Heart left ventricle (tissue), 16 donors: Measurements from ENCODE around the gene RMDN3. TPM values are rescaled to one million over a fixed set of nuclear protein-coding genes. Genes with fewer than 3 reads are reported as not detected.

Experiments used
- ATAC-seq, 4 donors: fragments of 200-7000 bp; cut with Tn5 transposase; one replicate each; pipeline ENCODE4 v1.9.1; 2020 to 2022; ENCODE audit warnings: moderate library complexity in 4 of 4, mild to moderate bottlenecking in 3 of 4, moderate number of reproducible peaks in 1 of 4
- DNase-seq, 5 donors: peaks; one replicate each; pipeline ENCODE4 v3.0.0-alpha.2; 2020
- H3K27ac ChIP-seq, 12 donors: fragments of 200-600 bp; sonication (generic) in 4 of 12; one replicate each; pipeline versions ENCODE4 v1.5.0 to v1.8.0; 2016 to 2022; ENCODE audit warnings: mild to moderate bottlenecking in 2 of 12
- H3K27me3 ChIP-seq, 9 donors: fragments of 200-600 bp; sonication (generic) in 2 of 9; one replicate each; pipeline versions ENCODE4 v1.5.1 to v1.8.0; 2016 to 2022; ENCODE audit warnings: mild to moderate bottlenecking in 3 of 9
- H3K36me3 ChIP-seq, 9 donors: fragments of 200-600 bp; sonication (generic) in 2 of 9; one replicate each; pipeline versions ENCODE4 v1.5.0 to v1.8.0; 2018 to 2022; ENCODE audit warnings: mild to moderate bottlenecking in 2 of 9
- H3K4me1 ChIP-seq, 12 donors: fragments of 200-600 bp; sonication (generic) in 4 of 12; one replicate each; pipeline versions ENCODE4 v1.5.0 to v1.8.0; 2016 to 2022; ENCODE audit warnings: mild to moderate bottlenecking in 3 of 12
- H3K4me3 ChIP-seq, 12 donors: fragments of 200-600 bp; sonication (generic) in 4 of 12; one replicate each; pipeline versions ENCODE4 v1.5.0 to v1.8.0; 2017 to 2022; ENCODE audit warnings: mild to moderate bottlenecking in 9 of 12, moderate library complexity in 4 of 12
- H3K9me3 ChIP-seq, 12 donors: fragments of 200-600 bp; sonication (generic) in 4 of 12; one replicate each; pipeline versions ENCODE4 v1.5.0 to v1.8.0; 2016 to 2022; ENCODE audit warnings: mild to moderate bottlenecking in 1 of 12
- POLR2A ChIP-seq, 2 donors: fragments of 450-650 bp; IDR thresholded peaks; one replicate each; pipeline ENCODE4 v1.6.1; 2017; ENCODE audit warnings: antibody characterized with exemption in 2 of 2, mild to moderate bottlenecking in 2 of 2, moderate library complexity in 2 of 2
- WGBS, 4 donors: extraction: QIAGEN DNeasy Blood & Tissue Kit in 2 of 4; methylation state at CpG; one replicate each; pipeline versions ENCODE4 v1.1.5 to v1.1.7; 2013 to 2018; 5-methylcytosine and 5-hydroxymethylcytosine counted together
- intact Hi-C, 10 donors: fragments of 100-400 bp; cut with DNase I; formaldehyde crosslinking; loops; one replicate each; pipeline versions ENCODE4 v1.11.1 to v1.14.2; 2022
- polyA plus RNA-seq, 2 donors: library from polyadenylated mRNA; stranded (reverse); fragments of 200-250 nt; gene quantifications; one replicate each; pipeline ENCODE4 v1.2.3, GENCODE V29; 2013
- total RNA-seq, 9 donors: library from RNA; depleted of rRNA in 2 of 9; stranded (reverse); fragments of >200 nt in 2 of 9; fragmentation: NEBNext Ultra II Directional in 3 of 9; extraction: Animal tissue kit (Norgen Biotek cat#: 25700) in 3 of 9; gene quantifications; one replicate each; pipeline versions ENCODE4 v1.1.0 to v1.2.4, GENCODE V29; 2016 to 2023
- TF ChIP-seq, protein P1 (sequence below), 12 donors: fragments of 200-600 bp; sonication (generic) in 4 of 12; IDR thresholded peaks; one replicate each; pipeline versions ENCODE4 v1.5.0 to v1.8.0; 2018 to 2022; ENCODE audit warnings: antibody characterized with exemption in 12 of 12, mild to moderate bottlenecking in 5 of 12
- donor health status: ischemic (EF 13 %, LVEDD 7.1; RV severe dilation, severe dysfunction).
- donor health status: healthy with polysubstance abuse.
- donor health status: DM: no; HTN: yes; CAD: no.
- donor health status: DM: no; HTN: no; CAD: no.
- donor health status: ischemic (EF 25% LVEDD 6.9; RV normal size, moderate dysfunction).
- donor health status: ischemic (EF 25% LVEDD 5.7; RV mildly dilated, moderate dysfunction).
- donor health status: healthy.
- donor health status: DM: yes; HTN: yes; CAD: no.
- donor health status: ischemic (EF 35%, LVEDD 5.7; RV mildly dilated, moderate dysfunction).
- donor health status: nonischemic (EF 11% LVEDD 7.7; RV severe dilation, severe dysfunction).
- donor health status: DM: yes; HTN: yes; CAD: no.
- donor health status: PGD.
- donor health status: ischemic (EF 29% LVEDD 5.4; RV normal size, mild dysfunction).
- donor health status: nonischemic (EF 23%, LVEDD 6.1; RV moderate dilation, normal function).

The RMDN3 gene
- total and polyA plus RNA-seq, 11 donors: 12.0 to 26.2 (median 18.5) TPM

- no peak overlapping the region for H3K4me3 ChIP-seq
- no peak for TF ChIP-seq POLR2A (IDR thresholded peaks at IDR 0.05)
- TF ChIP-seq, protein P1, sequence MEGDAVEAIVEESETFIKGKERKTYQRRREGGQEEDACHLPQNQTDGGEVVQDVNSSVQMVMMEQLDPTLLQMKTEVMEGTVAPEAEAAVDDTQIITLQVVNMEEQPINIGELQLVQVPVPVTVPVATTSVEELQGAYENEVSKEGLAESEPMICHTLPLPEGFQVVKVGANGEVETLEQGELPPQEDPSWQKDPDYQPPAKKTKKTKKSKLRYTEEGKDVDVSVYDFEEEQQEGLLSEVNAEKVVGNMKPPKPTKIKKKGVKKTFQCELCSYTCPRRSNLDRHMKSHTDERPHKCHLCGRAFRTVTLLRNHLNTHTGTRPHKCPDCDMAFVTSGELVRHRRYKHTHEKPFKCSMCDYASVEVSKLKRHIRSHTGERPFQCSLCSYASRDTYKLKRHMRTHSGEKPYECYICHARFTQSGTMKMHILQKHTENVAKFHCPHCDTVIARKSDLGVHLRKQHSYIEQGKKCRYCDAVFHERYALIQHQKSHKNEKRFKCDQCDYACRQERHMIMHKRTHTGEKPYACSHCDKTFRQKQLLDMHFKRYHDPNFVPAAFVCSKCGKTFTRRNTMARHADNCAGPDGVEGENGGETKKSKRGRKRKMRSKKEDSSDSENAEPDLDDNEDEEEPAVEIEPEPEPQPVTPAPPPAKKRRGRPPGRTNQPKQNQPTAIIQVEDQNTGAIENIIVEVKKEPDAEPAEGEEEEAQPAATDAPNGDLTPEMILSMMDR (IDR thresholded peaks at IDR 0.05): no peak
- H3K27ac ChIP-seq: peak overlapping the region in 1 of 12 donors; percentile 10
- ATAC-seq: no peak
- no peak for DNase-seq
- WGBS, 4 donors: 79 to 85% (median 82%) methylated on average over 9 to 17 of the region's 17 CpGs
- no peaks in the 10 kb centered on the region for H3K9me3 ChIP-seq
- intact Hi-C loops: no loop called here
- H3K36me3 ChIP-seq: peaks cover 2 to 68% (median 38%) of the 10 kb centered on the region in 9 donors
- no peaks in the 10 kb centered on the region for H3K27me3 ChIP-seq
- H3K4me1 ChIP-seq: peaks cover 0 to 31% (median 2%) of the 10 kb centered on the region in 12 donors
Observed at GRCh38 chr15:40770147-40770721, 15.2 kb upstream of the RMDN3 start.

- DNase-seq: no peak
- TF ChIP-seq POLR2A (IDR thresholded peaks at IDR 0.05): no peak
- TF ChIP-seq, protein P1 (IDR thresholded peaks at IDR 0.05): no peak
- Histone ChIP-seq H3K27ac (peak within 1 kb of the TSS in 2 of 12 donors; percentile 10 to 24), H3K9me3 (no peaks in the 10 kb centered on the region), H3K4me1 (peaks cover 0 to 39% (median 6%) of the 10 kb centered on the region in 12 donors), H3K27me3 (no peaks in the 10 kb centered on the region), H3K4me3 (no peak within 1 kb of the TSS), H3K36me3 (peaks cover 2 to 61% (median 30%) of the 10 kb centered on the region in 9 donors)
- intact Hi-C loops: loop anchor here in 4 of 10 donors (5.0 to 10.0 kb wide), 4 partner anchors 33 to 175 kb away; partner anchors contain the start of genes DNAJC17 (in 1 of the 4), KNL1 (in 1 of the 4), VPS18 (in 1 of the 4) and ZFYVE19 (in 1 of the 4)
- no peak for ATAC-seq
- WGBS, 4 donors: 60 to 75% (median 69%) methylated on average over 21 to 28 of the region's 28 CpGs
Observed at GRCh38 chr15:40769274-40770146, 14.5 kb upstream of the RMDN3 start, which contains the start of gene C15orf62. Gene C15orf62 (plus strand): TSS chr15:40769980. CDS start chr15:40770496, 516 bp downstream.

DNA sequence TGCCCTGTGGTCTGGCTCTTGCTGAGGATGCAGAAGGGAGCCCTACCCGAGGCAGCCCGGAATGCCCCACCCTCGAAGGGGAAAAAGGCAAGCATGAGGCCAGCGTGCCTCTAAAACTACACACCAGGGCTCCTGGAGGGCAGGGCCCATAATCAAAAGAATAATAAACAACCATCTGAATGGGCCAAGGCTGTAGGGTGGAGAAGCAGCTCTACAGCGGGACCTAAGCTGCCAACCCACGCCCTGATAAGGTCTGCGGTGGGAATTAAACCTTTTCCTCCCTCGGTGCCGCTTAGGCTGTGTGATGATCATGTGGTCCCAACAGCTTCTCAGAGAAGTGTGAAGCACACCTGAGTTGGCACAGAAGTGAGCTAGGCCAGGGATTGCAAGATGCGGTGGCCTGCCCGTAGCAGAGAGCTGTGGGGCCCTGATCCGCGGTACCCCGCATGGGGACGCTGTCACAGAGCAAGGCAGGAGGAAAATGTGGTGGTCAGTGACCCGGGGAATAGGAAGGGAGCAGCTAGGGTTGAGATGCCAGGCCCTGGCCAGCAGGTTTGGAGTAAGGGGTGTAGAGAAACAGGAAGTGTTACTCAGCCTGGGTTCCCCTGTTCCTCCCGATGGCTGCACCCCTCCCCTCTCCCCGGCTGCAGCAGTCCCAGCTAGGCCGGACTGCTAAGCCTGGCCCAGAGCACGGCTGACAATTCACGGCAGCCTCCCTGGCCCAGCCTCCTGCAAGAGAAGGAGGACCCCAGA is 13.6 kb upstream of the RMDN3 start:
- intact Hi-C loops: loop anchor here in 4 of 10 donors (5.0 to 10.0 kb wide), 4 partner anchors 34 to 174 kb away; partner anchors contain the start of genes DNAJC17 (in 1 of the 4), KNL1 (in 1 of the 4), VPS18 (in 1 of the 4) and ZFYVE19 (in 1 of the 4)
- TF ChIP-seq, protein P1 (IDR thresholded peaks at IDR 0.05): no peak
- TF ChIP-seq POLR2A (IDR thresholded peaks at IDR 0.05): no peak
- WGBS, 4 donors: 73 to 86% (median 78%) methylated on average over 21 of the region's 21 CpGs
- ATAC-seq: no peak
- H3K36me3 ChIP-seq: peaks cover 0 to 53% (median 22%) of the 10 kb centered on the region in 9 donors
- peak overlapping the region in 1 of 12 donors; percentile 24 for H3K27ac ChIP-seq
- no peaks in the 10 kb centered on the region for H3K9me3 ChIP-seq
- no peaks in the 10 kb centered on the region for H3K27me3 ChIP-seq
- H3K4me3 ChIP-seq: no peak overlapping the region
- no peak for DNase-seq
- peaks cover 0 to 47% (median 13%) of the 10 kb centered on the region in 12 donors for H3K4me1 ChIP-seq
